ENCODE data around the gene KCNK10.

Gene KCNK10

DNA sequence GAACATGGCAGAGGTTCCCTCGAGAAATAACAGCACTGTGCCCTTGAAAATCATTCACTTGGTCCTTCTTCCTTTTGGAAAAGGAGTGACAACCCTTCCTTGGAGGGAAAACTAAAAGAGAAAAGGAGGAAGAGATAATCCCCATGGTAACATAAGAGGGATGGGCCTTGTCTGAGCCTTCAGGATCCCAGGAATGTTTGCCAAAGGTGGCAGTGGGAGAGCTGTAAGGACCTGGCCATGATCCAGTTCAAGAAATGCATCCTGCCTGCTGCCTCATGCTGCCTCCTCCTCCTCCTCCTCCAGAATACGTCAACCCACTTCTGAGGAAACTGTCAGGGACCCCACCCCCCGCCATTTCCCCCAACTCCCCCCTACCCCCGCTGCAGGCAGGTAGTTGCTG lies 118.8 kb downstream of the KCNK10 start:
- ATAC-seq (no peak), DNase-seq (no peak)
- no peak overlapping the region for H3K4me3 Mint-ChIP-seq
- H3K36me3 Mint-ChIP-seq (ENCODE audit: low read depth) = no peaks in the 10 kb centered on the region
- peaks cover 19% of the 10 kb centered on the region for H3K27me3 Mint-ChIP-seq
- H3K9me3 Mint-ChIP-seq = no peaks in the 10 kb centered on the region
- H3K4me1 Mint-ChIP-seq = no peaks in the 10 kb centered on the region
- H3K27ac Mint-ChIP-seq = no peak overlapping the region

- Mint-ChIP-seq H3K36me3 (ENCODE audit: low read depth) (no peaks in the 10 kb centered on the region), H3K27me3 (peaks cover 14% of the 10 kb centered on the region), H3K4me3 (no peak overlapping the region), H3K9me3 (no peaks in the 10 kb centered on the region), H3K4me1 (no peaks in the 10 kb centered on the region), H3K27ac (no peak overlapping the region)
- DNase-seq = no peak
- ATAC-seq = no peak
These were observed 119.8 kb downstream of the KCNK10 start for GRCh38 chr14:88203291-88203690.

- Mint-ChIP-seq H3K4me3 (no peak overlapping the region), H3K27ac (no peak overlapping the region), H3K4me1 (no peaks in the 10 kb centered on the region), H3K36me3 (ENCODE audit: low read depth) (no peaks in the 10 kb centered on the region), H3K9me3 (no peaks in the 10 kb centered on the region), H3K27me3 (peaks cover 9% of the 10 kb centered on the region)
- DNase-seq (no peak), ATAC-seq (no peak)
These were observed 120.8 kb downstream of the KCNK10 start for GRCh38 chr14:88202286-88202685.

- Mint-ChIP-seq H3K4me3 (no peak overlapping the region), H3K27me3 (peaks cover 9% of the 10 kb centered on the region), H3K9me3 (no peaks in the 10 kb centered on the region), H3K36me3 (ENCODE audit: low read depth) (no peaks in the 10 kb centered on the region), H3K27ac (no peak overlapping the region), H3K4me1 (no peaks in the 10 kb centered on the region)
- DNase-seq (no peak), ATAC-seq (no peak)
These were observed 121.2 kb downstream of the KCNK10 start for GRCh38 chr14:88201851-88202250.

GRCh38 chr14:88199882-88200281 lies 123.2 kb downstream of the KCNK10 start:
- Mint-ChIP-seq H3K27me3 (peaks cover 11% of the 10 kb centered on the region), H3K4me3 (no peak overlapping the region), H3K9me3 (no peaks in the 10 kb centered on the region), H3K36me3 (ENCODE audit: low read depth) (no peaks in the 10 kb centered on the region), H3K27ac (no peak overlapping the region), H3K4me1 (no peaks in the 10 kb centered on the region)
- DNase-seq = no peak
- ATAC-seq = no peak

GRCh38 chr14:88198446-88198845 lies 124.6 kb downstream of the KCNK10 start:
- Mint-ChIP-seq H3K27ac (no peak overlapping the region), H3K9me3 (no peaks in the 10 kb centered on the region), H3K36me3 (ENCODE audit: low read depth) (no peaks in the 10 kb centered on the region), H3K27me3 (peaks cover 19% of the 10 kb centered on the region), H3K4me3 (no peak overlapping the region), H3K4me1 (no peaks in the 10 kb centered on the region)
- no peak for DNase-seq
- ATAC-seq = no peak

- H3K4me1 Mint-ChIP-seq = no peaks in the 10 kb centered on the region
- DNase-seq (no peak), ATAC-seq (no peak)
- no peak overlapping the region for H3K27ac Mint-ChIP-seq
- no peak overlapping the region for H3K4me3 Mint-ChIP-seq
- H3K27me3 Mint-ChIP-seq = peaks cover 16% of the 10 kb centered on the region
- no peaks in the 10 kb centered on the region for H3K36me3 Mint-ChIP-seq (ENCODE audit: low read depth)
- H3K9me3 Mint-ChIP-seq = no peaks in the 10 kb centered on the region
These were observed 126.1 kb downstream of the KCNK10 start for GRCh38 chr14:88196925-88197324.

- H3K27ac Mint-ChIP-seq = no peak overlapping the region
- peaks cover 16% of the 10 kb centered on the region for H3K27me3 Mint-ChIP-seq
- no peak overlapping the region for H3K4me3 Mint-ChIP-seq
- DNase-seq = no peak
- H3K9me3 Mint-ChIP-seq = no peaks in the 10 kb centered on the region
- H3K36me3 Mint-ChIP-seq (ENCODE audit: low read depth) = no peaks in the 10 kb centered on the region
- H3K4me1 Mint-ChIP-seq = no peaks in the 10 kb centered on the region
- ATAC-seq = no peak
These were observed 126.8 kb downstream of the KCNK10 start for GRCh38 chr14:88196116-88196890.

DNA sequence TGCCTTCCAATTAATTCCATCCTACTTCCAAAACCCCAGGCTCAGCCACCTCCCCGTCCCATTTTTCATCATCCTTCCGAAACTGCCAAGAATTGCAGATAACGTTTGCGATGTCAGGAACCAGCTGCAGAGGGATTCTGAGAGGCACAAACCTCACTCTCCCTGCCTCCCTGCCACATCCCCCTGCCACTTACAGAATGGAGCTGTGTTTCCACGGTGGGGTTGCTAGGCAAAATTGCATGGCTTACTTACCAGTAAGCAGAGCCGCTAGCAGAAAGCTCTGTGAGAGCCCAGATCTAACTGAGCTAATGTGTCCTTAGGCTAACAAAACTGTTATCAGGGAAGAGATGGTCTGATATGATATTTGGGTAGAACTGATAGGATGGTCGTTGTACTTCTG lies 127.4 kb downstream of the KCNK10 start:
- H3K36me3 Mint-ChIP-seq (ENCODE audit: low read depth) = no peaks in the 10 kb centered on the region
- ATAC-seq (no peak), DNase-seq (no peak)
- H3K4me3 Mint-ChIP-seq = no peak overlapping the region
- no peaks in the 10 kb centered on the region for H3K9me3 Mint-ChIP-seq
- H3K27me3 Mint-ChIP-seq = peaks cover 16% of the 10 kb centered on the region
- no peak overlapping the region for H3K27ac Mint-ChIP-seq
- no peaks in the 10 kb centered on the region for H3K4me1 Mint-ChIP-seq

GRCh38 chr14:88194531-88194930 lies 128.5 kb downstream of the KCNK10 start:
- no peaks in the 10 kb centered on the region for H3K4me1 Mint-ChIP-seq
- H3K27me3 Mint-ChIP-seq = peaks cover 14% of the 10 kb centered on the region
- no peak overlapping the region for H3K27ac Mint-ChIP-seq
- no peak overlapping the region for H3K4me3 Mint-ChIP-seq
- no peak for DNase-seq
- no peak for ATAC-seq
- H3K36me3 Mint-ChIP-seq (ENCODE audit: low read depth) = no peaks in the 10 kb centered on the region
- no peaks in the 10 kb centered on the region for H3K9me3 Mint-ChIP-seq

- H3K27ac Mint-ChIP-seq = no peak overlapping the region
- H3K36me3 Mint-ChIP-seq (ENCODE audit: low read depth) = no peaks in the 10 kb centered on the region
- peaks cover 5% of the 10 kb centered on the region for H3K4me1 Mint-ChIP-seq
- no peak for ATAC-seq
- peaks cover 18% of the 10 kb centered on the region for H3K27me3 Mint-ChIP-seq
- no peaks in the 10 kb centered on the region for H3K9me3 Mint-ChIP-seq
- DNase-seq = no peak
- H3K4me3 Mint-ChIP-seq = no peak overlapping the region
These were observed 131.5 kb downstream of the KCNK10 start for GRCh38 chr14:88191605-88192004.

DNA sequence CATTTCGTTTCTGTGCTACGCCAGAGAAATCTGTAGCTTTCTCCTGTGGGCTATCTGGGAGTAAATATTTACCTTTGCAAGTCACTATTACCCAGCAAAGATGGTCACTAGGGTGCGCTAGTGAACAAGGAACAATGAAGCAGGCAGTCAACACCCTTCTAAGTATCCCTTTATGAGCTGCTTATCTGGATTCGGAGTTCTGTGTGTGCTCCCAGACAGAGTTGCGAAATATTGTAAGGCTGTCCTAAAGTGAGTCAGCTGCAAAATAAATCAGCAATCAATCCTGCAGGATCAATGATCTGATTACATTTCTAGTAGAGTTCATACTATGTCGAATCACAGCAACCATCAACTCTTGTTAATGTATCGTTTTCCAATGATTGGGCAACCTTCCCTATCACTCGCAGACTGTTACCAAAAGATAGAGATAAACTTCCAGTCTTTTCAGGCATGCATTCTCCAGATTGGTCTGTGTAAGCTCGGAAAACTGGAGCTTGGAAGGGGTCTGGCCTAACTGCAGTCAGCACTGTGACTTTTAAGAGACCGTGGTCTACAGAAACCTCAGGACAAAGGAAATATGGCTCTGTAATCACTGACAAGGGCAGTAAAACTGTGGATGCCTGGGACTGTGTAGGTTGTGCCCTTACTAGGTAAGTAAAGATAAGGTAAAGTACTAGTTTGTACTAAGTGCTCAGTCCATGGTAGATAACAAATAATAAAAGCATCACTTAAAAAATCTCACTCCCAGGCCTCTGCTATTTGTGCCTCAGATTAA lies 133.5 kb downstream of the KCNK10 start:
- DNase-seq (peak; percentile 59), ATAC-seq (peak; percentile 74)
- no peaks in the 10 kb centered on the region for H3K9me3 Mint-ChIP-seq
- H3K4me3 Mint-ChIP-seq = no peak overlapping the region
- H3K27ac Mint-ChIP-seq = no peak overlapping the region
- peaks cover 15% of the 10 kb centered on the region for H3K27me3 Mint-ChIP-seq
- no peaks in the 10 kb centered on the region for H3K36me3 Mint-ChIP-seq (ENCODE audit: low read depth)
- peaks cover 5% of the 10 kb centered on the region for H3K4me1 Mint-ChIP-seq

DNA sequence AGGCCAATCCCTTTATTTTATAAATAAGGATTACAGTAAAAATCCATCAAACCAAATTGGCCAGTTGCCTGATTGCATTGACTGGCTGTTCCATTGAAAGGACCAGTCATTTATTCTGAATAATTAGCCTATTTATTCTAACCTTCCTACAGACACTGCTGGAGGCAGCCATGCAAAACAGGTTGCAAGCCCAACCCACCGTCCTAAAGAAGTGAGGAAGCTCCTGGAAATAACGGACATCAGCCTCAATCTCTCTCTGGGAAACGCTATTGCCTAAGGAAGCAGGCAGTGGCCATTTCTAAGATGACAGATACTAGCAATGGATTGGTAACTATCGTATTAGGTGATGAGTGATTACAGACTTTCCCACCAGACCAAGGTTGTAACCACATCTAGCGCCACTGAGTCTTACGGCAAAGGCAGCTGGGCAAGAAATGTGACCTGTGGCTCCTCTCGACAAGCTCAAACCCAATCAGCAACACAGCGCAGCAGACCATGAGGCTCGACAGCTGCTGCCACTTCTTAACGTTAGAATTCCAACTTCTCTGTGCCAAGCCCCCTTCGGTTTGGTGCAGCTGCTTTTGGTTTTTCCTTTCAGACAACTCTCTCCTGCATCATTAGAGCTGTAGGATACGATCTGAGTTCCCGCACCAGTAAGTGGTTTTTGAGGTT lies 134.2 kb downstream of the KCNK10 start:
- no peak for ATAC-seq
- H3K36me3 Mint-ChIP-seq (ENCODE audit: low read depth) = no peaks in the 10 kb centered on the region
- no peak for DNase-seq
- H3K4me1 Mint-ChIP-seq = peaks cover 5% of the 10 kb centered on the region
- peaks cover 9% of the 10 kb centered on the region for H3K27me3 Mint-ChIP-seq
- H3K27ac Mint-ChIP-seq = no peak overlapping the region
- H3K4me3 Mint-ChIP-seq = no peak overlapping the region
- H3K9me3 Mint-ChIP-seq = no peaks in the 10 kb centered on the region

- H3K4me1 Mint-ChIP-seq = peaks cover 6% of the 10 kb centered on the region
- H3K27ac Mint-ChIP-seq = no peak overlapping the region
- peaks cover 4% of the 10 kb centered on the region for H3K27me3 Mint-ChIP-seq
- ATAC-seq (no peak), DNase-seq (no peak)
- no peaks in the 10 kb centered on the region for H3K9me3 Mint-ChIP-seq
- H3K36me3 Mint-ChIP-seq (ENCODE audit: low read depth) = no peaks in the 10 kb centered on the region
- H3K4me3 Mint-ChIP-seq = no peak overlapping the region
These were observed 137.2 kb downstream of the KCNK10 start for GRCh38 chr14:88185843-88186242.

DNA sequence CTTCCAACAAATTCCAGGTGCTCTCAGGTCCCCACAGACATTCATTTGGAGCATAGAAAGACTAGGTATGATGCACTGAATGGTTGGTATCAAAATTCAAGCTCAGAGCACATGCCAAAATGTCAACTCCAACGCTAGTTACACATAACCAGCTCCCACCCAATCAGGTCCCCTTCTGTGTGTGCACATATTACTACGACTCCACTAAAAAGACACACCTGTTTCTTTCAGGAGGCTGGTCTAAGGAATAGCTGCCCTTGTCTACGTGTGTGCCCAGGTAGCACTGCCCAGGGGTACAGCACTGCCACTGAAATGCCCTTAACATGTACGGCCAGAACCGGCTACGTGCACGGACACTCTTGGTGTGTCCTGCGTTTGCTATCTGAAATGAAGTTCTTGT lies 138.1 kb downstream of the KCNK10 start:
- Mint-ChIP-seq H3K27ac (no peak overlapping the region), H3K36me3 (ENCODE audit: low read depth) (no peaks in the 10 kb centered on the region), H3K27me3 (peaks cover 4% of the 10 kb centered on the region), H3K4me3 (no peak overlapping the region), H3K4me1 (peaks cover 6% of the 10 kb centered on the region), H3K9me3 (no peaks in the 10 kb centered on the region)
- no peak for DNase-seq
- ATAC-seq = no peak
